Kidney (tissue), 14 donors: Measurements from ENCODE around the gene MFGE8. TPM values are rescaled to one million over a fixed set of nuclear protein-coding genes. Genes with fewer than 3 reads are reported as not detected.

Experiments
- DNase-seq, 5 donors: peaks; one replicate each; pipeline ENCODE4 v3.0.0-alpha.2; 2013 to 2020
- FAIRE-seq: peaks from 2 replicates; lab custom pipeline; 2012; peaks lifted over from hg19 to GRCh38; lab: Jason Lieb, UNC
- H3K27ac ChIP-seq, 2 donors: one replicate each; pipeline ENCODE4 v1.7.0; 2013; ENCODE audit warnings: low read depth in 2 of 2, low read length in 2 of 2, inconsistent platforms in 1 of 2
- H3K27me3 ChIP-seq: one replicate; pipeline ENCODE4 v1.7.1; 2013; ENCODE audit warnings: low read length, inconsistent platforms; ENCODE audit not compliant: control insufficient read depth, insufficient read depth
- H3K36me3 ChIP-seq, 3 donors: one replicate each; pipeline versions ENCODE4 v1.7.0 to v1.7.1; 2013; ENCODE audit warnings: low read length in 3 of 3, control low read depth in 1 of 3, inconsistent platforms in 1 of 3; ENCODE audit not compliant: insufficient read depth in 3 of 3, control insufficient read depth in 2 of 3
- H3K4me1 ChIP-seq, 3 donors: one replicate each; pipeline versions ENCODE4 v1.7.0 to v1.7.1; 2013; ENCODE audit warnings: low read length in 3 of 3, inconsistent platforms in 1 of 3, low read depth in 1 of 3; ENCODE audit not compliant: control insufficient read depth in 2 of 3, insufficient read depth in 2 of 3
- H3K4me3 ChIP-seq, 3 donors: one replicate each; pipeline versions ENCODE4 v1.7.0 to v1.8.1; 2013; ENCODE audit warnings: low read length in 3 of 3, control low read depth in 1 of 3, inconsistent platforms in 1 of 3
- H3K9ac ChIP-seq, 3 donors: one replicate each; pipeline versions ENCODE4 v1.7.0 to v1.7.1; 2013; ENCODE audit warnings: low read length in 3 of 3, control low read depth in 1 of 3, inconsistent platforms in 1 of 3
- H3K9me3 ChIP-seq, 3 donors: one replicate each; pipeline versions ENCODE4 v1.7.0 to v1.7.1; 2013; ENCODE audit warnings: low read length in 3 of 3, control low read depth in 1 of 3, inconsistent platforms in 1 of 3; ENCODE audit not compliant: control insufficient read depth in 2 of 3, insufficient read depth in 1 of 3
- CTCF ChIP-seq: IDR thresholded peaks from 3 replicates; pipeline ENCODE4 v1.5.1; 2012; ENCODE audit warnings: mild to moderate bottlenecking, moderate library complexity, borderline replicate concordance; ENCODE audit not compliant: insufficient read depth; ENCODE audit errors: extremely low read depth
- intact Hi-C: fragments of 100-400 bp; cut with DNase I; formaldehyde crosslinking; loops from one replicate; pipeline ENCODE4 v1.11.1; 2022
- polyA plus RNA-seq: library from polyadenylated mRNA; stranded (reverse); fragments of 350-450 nt; fragmentation: Illumina TruSeq; extraction: RNeasy Lipid Tissue Mini Kit (QIAGEN cat#74804); gene quantifications from one replicate; pipeline ENCODE4 v1.2.3, GENCODE V29; 2014; ENCODE audit warnings: low read depth, low replicate concordance; ENCODE audit not compliant: insufficient read depth
- total RNA-seq: library from RNA; stranded (reverse); fragmentation: NEBNext Ultra II Directional; extraction: Animal tissue kit (Norgen Biotek cat#: 25700); gene quantifications from one replicate; pipeline ENCODE4 v1.2.1, GENCODE V29; 2021
- donor health status: control.
- donor health status: control.
- donor health status: control.
- donor health status: control.
- donor health status: control.
- donor health status: DM: yes; HTN: yes; CAD: no.
- donor health status: Normal renal cell carcinoma (clear cell type).

The MFGE8 gene
- total and polyA plus RNA-seq, 2 donors from 2014 or later: 88.0 to 184 TPM

GRCh38 chr15:88907111-88907510, 6.1 kb downstream of the MFGE8 start:
- H3K9ac ChIP-seq: no peak overlapping the region
- no peak overlapping the region for H3K4me3 ChIP-seq
- FAIRE-seq (no peak), DNase-seq (peak in 1 of 5 donors; percentile 68)
- H3K27me3 ChIP-seq: no peaks in the 10 kb centered on the region
- H3K27ac ChIP-seq: no peak overlapping the region
- peaks cover 0 to 2% (median 0%) of the 10 kb centered on the region in 3 donors for H3K36me3 ChIP-seq
- intact Hi-C loops: loop anchor here (10.0 kb wide), 1 partner anchor 268 kb away; no protein-coding TSS in a partner anchor
- H3K9me3 ChIP-seq: no peaks in the 10 kb centered on the region
- no peaks in the 10 kb centered on the region for H3K4me1 ChIP-seq
- no peak for TF ChIP-seq CTCF

DNA sequence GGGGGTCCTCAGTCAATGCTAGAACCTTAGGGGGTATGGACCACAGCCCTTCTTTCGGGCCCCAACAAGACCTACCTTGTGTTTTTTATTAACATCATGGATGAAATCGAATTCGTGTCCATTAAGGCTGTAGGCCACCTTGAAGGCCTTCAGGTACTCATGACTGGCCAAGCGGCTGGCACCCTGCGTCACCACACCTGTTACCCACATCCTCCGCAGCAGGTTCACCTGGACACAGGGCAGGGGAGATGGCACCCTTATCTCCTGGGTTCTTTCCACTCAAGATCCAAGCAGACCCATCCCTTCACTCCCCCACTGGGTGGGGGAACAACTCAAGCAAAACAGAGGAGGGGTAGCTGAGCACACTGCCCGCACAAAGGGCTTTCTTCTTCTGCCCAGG, 6.6 kb downstream of the MFGE8 start:
- intact Hi-C loops: loop anchor here (10.0 kb wide), 1 partner anchor 268 kb away; no protein-coding TSS in a partner anchor
- Histone ChIP-seq H3K27ac (no peak overlapping the region), H3K36me3 (peaks cover 0 to 2% (median 0%) of the 10 kb centered on the region in 3 donors), H3K9me3 (no peaks in the 10 kb centered on the region), H3K4me3 (no peak overlapping the region), H3K27me3 (no peaks in the 10 kb centered on the region), H3K9ac (no peak overlapping the region), H3K4me1 (no peaks in the 10 kb centered on the region)
- FAIRE-seq: no peak
- no peak for DNase-seq
- TF ChIP-seq CTCF: no peak

DNA sequence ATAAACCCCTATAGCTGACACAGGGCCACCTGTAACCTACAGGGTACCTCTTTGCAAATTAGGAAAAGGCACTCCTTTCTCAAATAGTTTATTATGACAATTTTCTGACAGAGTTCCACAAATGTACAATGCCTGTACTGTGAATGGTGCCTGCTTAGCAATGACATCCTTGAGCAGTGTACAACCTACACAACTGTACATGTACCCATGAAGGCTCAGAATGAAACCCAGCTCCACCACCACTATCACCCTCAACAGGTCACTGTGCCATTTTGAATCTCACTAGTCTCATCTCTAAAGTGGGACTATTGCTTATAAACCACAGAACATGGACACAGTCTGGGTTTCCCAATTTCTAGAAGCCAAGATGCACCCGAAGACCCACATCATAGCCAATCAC, 7.0 kb downstream of the MFGE8 start:
- intact Hi-C loops: loop anchor here (10.0 kb wide), 1 partner anchor 269 kb away; no protein-coding TSS in a partner anchor
- H3K4me3 ChIP-seq: no peak overlapping the region

More for the DNA sequence above, 7.0 kb downstream of the MFGE8 start:
- Histone ChIP-seq H3K4me1 (no peaks in the 10 kb centered on the region), H3K9ac (no peak overlapping the region), H3K36me3 (peaks cover 0 to 2% (median 0%) of the 10 kb centered on the region in 3 donors), H3K27ac (no peak overlapping the region), H3K27me3 (no peaks in the 10 kb centered on the region), H3K9me3 (no peaks in the 10 kb centered on the region)
- no peak for TF ChIP-seq CTCF
- DNase-seq (no peak), FAIRE-seq (no peak)
